ENCODE data around the gene ZNF346. TPM values are rescaled to one million over a fixed set of nuclear protein-coding genes. Genes with fewer than 3 reads are reported as not detected.
"Not testable (repeated sequence)": the region's sequence is repeated elsewhere in the genome, so short reads cannot be mapped to it uniquely, and the experiment has no call there.

Gene ZNF346
- total RNA-seq, 2 experiments from 2014 or later, result 16.5 to 23.3 TPM

DNA sequence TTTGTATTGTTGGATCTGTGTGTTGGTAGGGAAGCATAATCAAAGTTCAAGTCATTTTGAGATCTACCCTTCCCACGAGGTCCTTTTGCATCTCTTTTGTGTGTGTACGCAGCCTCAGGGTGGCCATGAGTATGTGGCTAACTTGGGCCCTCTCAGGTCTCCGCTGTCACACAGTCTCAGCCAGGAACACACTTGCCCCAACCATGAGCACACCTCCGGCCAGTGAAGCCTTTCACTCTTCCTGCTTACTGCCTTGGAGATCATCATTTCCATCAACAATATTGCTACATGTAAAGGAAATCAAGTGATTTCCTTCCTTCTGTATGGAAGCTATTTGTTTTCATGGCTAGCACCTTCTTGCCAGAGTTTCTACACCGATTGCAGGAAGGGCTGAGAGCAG is 13.9 kb downstream of the ZNF346 start:
- ATAC-seq (no peak), DNase-seq (no peak)
- CTCF ChIA-PET, result interaction anchor here (1.0 to 1.3 kb wide), 2 partner anchors 13 to 31 kb away, joined by 3 to 5 read pairs; no protein-coding TSS in a partner anchor
- Mint-ChIP-seq H3K4me3 (no peak overlapping the region), H3K9me3 (ENCODE audit: low read depth) (no peaks in the 10 kb centered on the region), H3K4me1 (peaks cover 20% of the 10 kb centered on the region), H3K27me3 (no peaks in the 10 kb centered on the region), H3K27ac (no peak overlapping the region), H3K36me3 (ENCODE audit: low read depth) (peaks cover 16% of the 10 kb centered on the region)
- POLR2A ChIA-PET, result interaction anchor here (0.7 kb wide), 1 partner anchor 31 kb away, joined by 5 read pairs; no protein-coding TSS in a partner anchor
- intact Hi-C loops (cut with DNase I, micrococcal nuclease), result no loop called here

DNA sequence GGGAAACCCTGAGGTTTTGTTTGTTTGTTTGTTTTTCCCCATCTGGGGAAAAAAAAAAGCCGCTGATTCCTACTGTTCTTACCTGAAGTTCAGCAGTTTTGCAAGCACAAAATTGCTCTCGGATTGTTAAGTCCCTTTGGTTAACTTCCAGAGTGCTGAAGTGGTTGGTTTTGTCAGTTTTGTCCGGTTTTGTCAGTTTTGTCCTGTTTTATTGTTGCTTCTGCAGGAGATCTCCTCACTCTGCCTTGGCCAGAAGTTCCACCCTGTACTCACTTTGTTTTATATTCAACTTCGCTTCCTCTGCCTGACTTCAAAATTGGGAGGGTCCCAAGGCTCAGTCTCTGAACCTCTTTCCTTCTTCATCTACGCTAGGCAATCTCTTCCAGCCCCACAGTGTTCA is 14.4 kb downstream of the ZNF346 start:
- POLR2A ChIA-PET, result no interaction called here
- no peak overlapping the region for H3K4me3 Mint-ChIP-seq
- intact Hi-C loops (cut with DNase I, micrococcal nuclease), result no loop called here
- no peaks in the 10 kb centered on the region for H3K27me3 Mint-ChIP-seq
- H3K9me3 Mint-ChIP-seq (ENCODE audit: low read depth), result no peaks in the 10 kb centered on the region
- no peak overlapping the region for H3K27ac Mint-ChIP-seq
- peaks cover 17% of the 10 kb centered on the region for H3K4me1 Mint-ChIP-seq
- peaks cover 17% of the 10 kb centered on the region for H3K36me3 Mint-ChIP-seq (ENCODE audit: low read depth)
- CTCF ChIA-PET, result no interaction called here
- no peak for DNase-seq
- no peak for ATAC-seq

DNA sequence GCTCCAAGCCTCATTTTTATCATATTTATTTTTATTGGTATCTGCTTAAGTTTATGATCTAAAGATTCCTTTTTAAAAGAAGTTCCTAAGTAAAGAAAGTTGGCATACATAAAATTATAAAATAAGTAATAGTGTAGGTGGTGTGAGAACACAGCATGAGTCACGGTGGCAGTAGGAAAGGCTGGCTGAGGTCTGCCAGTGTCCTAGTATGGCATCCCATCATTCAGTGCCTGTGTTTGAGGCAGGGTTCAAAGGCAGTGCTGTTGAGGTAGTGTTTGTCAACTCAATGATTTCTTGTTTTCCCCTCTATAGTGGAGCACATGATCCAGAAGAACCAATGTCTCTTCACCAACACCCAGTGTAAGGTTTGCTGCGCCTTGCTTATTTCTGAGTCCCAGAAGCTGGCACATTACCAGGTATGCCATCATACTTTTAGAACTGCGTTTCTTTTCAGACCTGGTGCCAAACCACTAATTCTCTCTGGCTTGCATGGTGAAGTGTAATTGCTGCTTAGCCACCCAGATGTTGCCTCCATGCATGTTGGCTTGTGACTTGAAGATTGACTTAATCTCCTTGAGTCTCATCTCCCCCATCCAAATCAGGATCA is 18.4 kb downstream of the ZNF346 start:
- Mint-ChIP-seq H3K36me3 (ENCODE audit: low read depth) (peaks cover 34% of the 10 kb centered on the region), H3K4me1 (peaks cover 15% of the 10 kb centered on the region), H3K27me3 (no peaks in the 10 kb centered on the region), H3K9me3 (ENCODE audit: low read depth) (no peaks in the 10 kb centered on the region), H3K4me3 (no peak overlapping the region), H3K27ac (no peak overlapping the region)
- intact Hi-C loops (cut with DNase I, micrococcal nuclease), result no loop called here
- ChIA-PET CTCF (no interaction called here), POLR2A (interaction anchor here (0.6 kb wide), 1 partner anchor 22 kb away, joined by 5 read pairs; no protein-coding TSS in a partner anchor)
- DNase-seq, result no peak
- ATAC-seq, result peak; percentile 26

DNA sequence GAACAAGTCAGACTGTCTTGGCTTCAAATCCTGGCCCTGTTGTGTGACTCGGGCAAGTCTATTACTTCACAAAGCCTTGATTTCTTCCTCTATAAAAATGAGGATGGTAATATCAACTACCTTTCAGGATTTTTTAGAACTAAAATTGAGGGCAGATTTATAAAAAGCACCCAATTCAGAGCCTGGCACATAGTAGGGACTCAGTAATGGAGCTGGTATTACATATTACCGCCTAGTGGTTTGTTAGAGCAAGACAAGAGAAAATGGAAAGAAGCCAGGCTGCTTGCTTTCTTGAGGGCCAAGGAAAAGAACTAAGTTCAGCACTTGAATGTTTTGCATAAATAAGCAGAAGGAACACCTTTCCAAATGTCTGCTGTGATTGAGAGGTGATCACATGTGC is 19.4 kb downstream of the ZNF346 start:
- Mint-ChIP-seq H3K36me3 (ENCODE audit: low read depth) (peaks cover 34% of the 10 kb centered on the region), H3K27me3 (no peaks in the 10 kb centered on the region), H3K9me3 (ENCODE audit: low read depth) (no peaks in the 10 kb centered on the region), H3K4me3 (no peak overlapping the region), H3K4me1 (peaks cover 9% of the 10 kb centered on the region), H3K27ac (no peak overlapping the region)
- ATAC-seq, result no peak
- no peak for DNase-seq
- intact Hi-C loops (cut with DNase I, micrococcal nuclease), result no loop called here
- POLR2A ChIA-PET, result interaction anchor here (0.6 kb wide), 1 partner anchor 23 kb away, joined by 5 read pairs; no protein-coding TSS in a partner anchor
- CTCF ChIA-PET, result no interaction called here

DNA sequence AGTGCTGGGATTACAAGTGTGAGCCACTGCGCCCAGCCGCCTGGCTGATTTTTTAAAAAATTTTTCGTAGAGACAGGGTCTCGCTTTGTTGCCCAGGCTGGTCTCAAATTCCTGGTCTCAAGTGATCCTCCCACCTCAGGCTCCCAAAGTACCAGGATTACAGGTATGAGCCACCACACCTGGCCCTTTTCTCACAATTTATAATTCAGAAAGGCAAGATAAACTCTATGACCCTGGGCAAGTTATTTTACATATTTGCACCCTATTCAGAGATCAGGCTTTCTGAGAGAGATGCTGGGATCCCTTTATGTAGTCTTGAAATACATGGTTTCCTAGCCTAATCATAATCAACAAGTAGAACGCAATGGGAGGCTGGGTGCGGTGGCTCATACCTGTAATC is 20.6 kb downstream of the ZNF346 start:
- H3K9me3 Mint-ChIP-seq (ENCODE audit: low read depth), result no peaks in the 10 kb centered on the region
- no peak overlapping the region for H3K4me3 Mint-ChIP-seq
- H3K36me3 Mint-ChIP-seq (ENCODE audit: low read depth), result peaks cover 40% of the 10 kb centered on the region
- intact Hi-C loops (cut with DNase I, micrococcal nuclease), result no loop called here
- ATAC-seq (no peak), DNase-seq (no peak)
- ChIA-PET POLR2A (no interaction called here), CTCF (no interaction called here)
- H3K4me1 Mint-ChIP-seq, result peaks cover 9% of the 10 kb centered on the region
- no peaks in the 10 kb centered on the region for H3K27me3 Mint-ChIP-seq
- H3K27ac Mint-ChIP-seq, result no peak overlapping the region

DNA sequence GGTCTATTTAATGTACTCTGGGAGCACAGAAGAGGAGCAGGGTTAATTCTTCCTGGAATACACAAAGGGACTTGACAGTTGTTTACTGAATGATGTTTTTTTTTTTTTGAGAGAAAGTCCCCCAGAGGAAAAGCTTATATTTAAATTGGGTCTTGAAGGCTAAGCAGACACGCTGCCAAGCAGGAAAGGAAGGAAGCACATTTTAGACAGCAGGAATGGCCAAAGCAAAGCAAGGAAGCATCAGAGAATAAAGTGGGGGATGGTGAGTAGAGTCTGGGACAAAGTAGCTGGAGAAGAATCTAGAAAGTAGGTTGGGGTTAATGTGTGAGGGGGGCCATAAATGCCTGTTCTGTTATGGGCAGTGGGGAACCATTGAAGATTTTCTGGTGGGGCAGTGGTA is 21.5 kb downstream of the ZNF346 start:
- no peaks in the 10 kb centered on the region for H3K9me3 Mint-ChIP-seq (ENCODE audit: low read depth)
- H3K36me3 Mint-ChIP-seq (ENCODE audit: low read depth), result peaks cover 40% of the 10 kb centered on the region
- no peak for DNase-seq
- no peaks in the 10 kb centered on the region for H3K27me3 Mint-ChIP-seq
- no peak overlapping the region for H3K27ac Mint-ChIP-seq
- ChIA-PET POLR2A (interaction anchor here (0.6 kb wide), 1 partner anchor 542 kb away, joined by 5 read pairs; no protein-coding TSS in a partner anchor), CTCF (interaction anchor here (0.6 to 1.9 kb wide), 4 partner anchors 10 to 1047 kb away, joined by 3 to 8 read pairs (median 4); no protein-coding TSS in a partner anchor)
- intact Hi-C loops (cut with DNase I, micrococcal nuclease), result no loop called here
- H3K4me1 Mint-ChIP-seq, result peaks cover 9% of the 10 kb centered on the region
- no peak for ATAC-seq
- H3K4me3 Mint-ChIP-seq, result no peak overlapping the region

DNA sequence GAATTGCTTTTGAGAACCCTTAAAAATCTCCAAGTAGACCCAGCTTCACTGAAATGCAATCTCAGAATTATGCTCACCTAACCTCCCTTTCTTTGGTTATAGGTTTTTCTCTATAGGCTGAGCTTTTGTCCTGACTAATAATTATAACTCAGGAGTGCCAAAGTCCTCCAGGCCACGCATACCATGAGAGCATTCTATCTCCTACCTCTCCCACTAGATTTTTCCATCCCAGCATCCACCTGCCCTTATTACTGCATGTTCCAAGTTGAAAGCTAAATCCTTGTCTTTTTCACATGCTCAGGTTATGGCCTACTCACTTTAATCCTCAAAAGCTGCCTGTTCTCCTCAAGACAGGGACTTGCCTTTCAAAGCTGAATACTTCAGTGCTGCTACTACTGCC is 22.1 kb downstream of the ZNF346 start:
- ChIA-PET POLR2A (no interaction called here), CTCF (interaction anchor here (0.6 to 1.9 kb wide), 5 partner anchors 11 to 1046 kb away, joined by 3 to 8 read pairs (median 3); no protein-coding TSS in a partner anchor)
- H3K27me3 Mint-ChIP-seq, result no peaks in the 10 kb centered on the region
- no peak overlapping the region for H3K27ac Mint-ChIP-seq
- peaks cover 40% of the 10 kb centered on the region for H3K36me3 Mint-ChIP-seq (ENCODE audit: low read depth)
- H3K4me3 Mint-ChIP-seq, result no peak overlapping the region
- ATAC-seq (no peak), DNase-seq (no peak)
- peaks cover 9% of the 10 kb centered on the region for H3K4me1 Mint-ChIP-seq
- H3K9me3 Mint-ChIP-seq (ENCODE audit: low read depth), result no peaks in the 10 kb centered on the region
- intact Hi-C loops (cut with DNase I, micrococcal nuclease), result no loop called here

DNA sequence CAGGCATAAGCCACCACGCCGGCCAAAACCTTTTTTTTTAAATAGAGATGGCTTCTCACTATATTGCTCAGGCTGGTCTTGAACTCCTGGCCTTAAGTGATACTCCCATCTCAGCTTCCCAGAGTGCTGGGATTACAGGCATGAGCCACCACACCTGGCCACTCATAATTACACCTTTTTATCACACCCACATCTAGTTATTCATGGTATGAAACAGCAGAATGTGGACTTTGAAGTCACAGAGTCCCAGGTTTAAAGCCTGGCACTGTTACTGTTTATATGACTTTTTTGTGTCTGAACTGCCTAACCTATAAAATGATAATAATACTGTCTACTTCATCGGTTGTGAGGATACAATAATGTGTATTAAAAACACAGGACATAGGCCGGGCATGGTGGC is 23.1 kb downstream of the ZNF346 start:
- Mint-ChIP-seq H3K27ac (no peak overlapping the region), H3K4me3 (no peak overlapping the region), H3K27me3 (no peaks in the 10 kb centered on the region), H3K36me3 (ENCODE audit: low read depth) (peaks cover 40% of the 10 kb centered on the region), H3K4me1 (peaks cover 6% of the 10 kb centered on the region), H3K9me3 (ENCODE audit: low read depth) (no peaks in the 10 kb centered on the region)
- POLR2A ChIA-PET, result no interaction called here
- ATAC-seq, result no peak
- no peak for DNase-seq
- intact Hi-C loops (cut with DNase I, micrococcal nuclease), result no loop called here
- CTCF ChIA-PET, result interaction anchor here (1.0 to 1.9 kb wide), 2 partner anchors 26 to 105 kb away, joined by 5 to 8 read pairs; no protein-coding TSS in a partner anchor

DNA sequence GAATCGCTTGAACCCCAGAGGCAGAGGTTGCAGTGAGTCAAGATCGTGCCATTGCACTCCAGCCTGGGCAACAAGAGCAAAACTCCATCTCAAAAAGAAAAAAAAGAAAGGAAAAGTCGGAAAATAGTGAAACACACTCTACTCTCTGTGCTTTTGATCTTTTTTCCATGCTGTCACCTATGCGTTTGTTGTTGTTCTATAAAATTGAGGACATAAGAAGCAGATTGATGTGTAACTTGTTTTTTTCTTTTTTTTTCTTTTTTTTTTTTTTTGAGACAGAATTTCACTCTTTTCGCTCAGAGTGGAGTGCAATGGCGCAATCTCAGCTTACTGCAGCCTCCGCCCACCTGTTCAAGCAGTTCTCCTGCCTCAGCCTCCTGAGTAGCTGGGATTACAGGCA is 26.0 kb downstream of the ZNF346 start:
- ATAC-seq, H3K27ac Mint-ChIP-seq, H3K4me1 Mint-ChIP-seq: not testable (repeated sequence)

DNA sequence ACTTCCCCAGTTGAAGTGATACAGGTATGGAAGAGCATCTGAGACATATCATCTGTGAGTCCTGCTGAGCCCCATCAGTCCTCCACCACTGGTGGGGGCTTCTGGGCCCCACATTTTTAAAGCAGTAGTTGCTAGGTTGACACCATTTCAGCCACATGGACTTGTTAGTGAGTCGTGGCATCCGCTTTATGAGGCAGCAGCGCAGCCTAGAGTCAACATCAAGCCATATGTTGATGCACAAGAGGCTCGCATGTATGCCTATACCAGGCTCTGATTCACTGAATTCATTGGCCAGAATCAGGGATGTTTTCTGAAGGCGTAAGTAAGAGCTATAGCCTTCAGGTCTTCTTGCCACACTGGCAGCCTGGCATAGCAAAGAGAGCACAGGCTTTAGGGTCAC is 26.8 kb downstream of the ZNF346 start:
- ChIA-PET POLR2A (no interaction called here), CTCF (interaction anchor here (0.9 to 1.0 kb wide), 2 partner anchors 17 to 129 kb away, joined by 3 read pairs; no protein-coding TSS in a partner anchor)
- H3K9me3 Mint-ChIP-seq (ENCODE audit: low read depth), result no peaks in the 10 kb centered on the region
- no peaks in the 10 kb centered on the region for H3K4me1 Mint-ChIP-seq
- intact Hi-C loops (cut with DNase I, micrococcal nuclease), result no loop called here
- H3K36me3 Mint-ChIP-seq (ENCODE audit: low read depth), result peaks cover 27% of the 10 kb centered on the region
- ATAC-seq, result peak; percentile 39
- no peak overlapping the region for H3K27ac Mint-ChIP-seq
- no peaks in the 10 kb centered on the region for H3K27me3 Mint-ChIP-seq
- H3K4me3 Mint-ChIP-seq, result no peak overlapping the region
- DNase-seq, result peak; percentile 18

More for the DNA sequence above, 26.0 kb downstream of the ZNF346 start:
- intact Hi-C loops (cut with DNase I, micrococcal nuclease); DNase-seq; H3K9me3 Mint-ChIP-seq (ENCODE audit: low read depth); POLR2A ChIA-PET; H3K4me3 Mint-ChIP-seq; CTCF ChIA-PET; H3K27me3 Mint-ChIP-seq: not testable (repeated sequence)
- peaks cover 30% of the 10 kb centered on the region for H3K36me3 Mint-ChIP-seq (ENCODE audit: low read depth)

DNA sequence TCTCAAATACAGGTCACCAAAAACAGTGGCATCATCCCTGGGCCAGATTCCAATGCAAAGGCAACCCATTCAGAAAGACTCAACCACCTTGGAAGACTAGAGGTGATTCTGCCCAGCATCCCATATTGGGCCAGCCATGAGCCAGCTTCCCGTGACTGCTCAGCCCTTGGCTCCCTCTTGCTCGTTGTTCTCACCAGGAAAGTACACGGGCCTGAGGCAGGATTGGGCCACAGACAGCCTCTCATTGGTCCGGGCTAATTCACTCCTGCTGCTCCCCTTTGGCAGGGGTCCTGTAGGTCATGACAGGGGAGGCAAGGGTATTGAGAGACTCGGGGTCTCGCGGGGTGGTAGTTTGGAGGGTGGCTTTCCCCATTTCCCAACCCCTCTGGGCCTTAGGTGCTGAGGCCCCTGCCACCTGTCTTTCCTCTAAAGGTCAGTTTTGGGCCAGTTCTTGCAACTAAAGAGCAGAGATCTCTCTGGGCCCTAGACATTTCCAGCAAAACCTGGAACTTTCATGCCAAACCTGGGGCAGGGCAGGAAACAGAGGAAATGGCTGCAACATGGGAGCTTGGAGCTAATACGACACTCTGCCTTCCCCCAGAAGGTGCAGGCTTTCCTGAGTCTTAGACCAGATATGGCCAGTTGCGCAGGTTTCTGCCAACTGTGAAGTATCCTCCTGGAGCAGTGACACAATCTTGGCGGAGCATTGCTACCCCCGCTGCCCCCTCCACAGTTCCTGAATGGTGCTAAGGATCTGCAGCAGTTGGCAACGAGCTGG is 42.2 kb downstream of the ZNF346 start:
- no peaks in the 10 kb centered on the region for H3K27me3 Mint-ChIP-seq
- intact Hi-C loops (cut with DNase I, micrococcal nuclease), result no loop called here
- ATAC-seq (no peak), DNase-seq (no peak)
- no peaks in the 10 kb centered on the region for H3K9me3 Mint-ChIP-seq (ENCODE audit: low read depth)
- H3K4me1 Mint-ChIP-seq, result no peaks in the 10 kb centered on the region
- POLR2A ChIA-PET, result no interaction called here
- H3K4me3 Mint-ChIP-seq, result no peak overlapping the region
- CTCF ChIA-PET, result interaction anchor here (3.1 kb wide), 1 partner anchor 8 kb away, joined by 25 read pairs; no protein-coding TSS in a partner anchor
- H3K36me3 Mint-ChIP-seq (ENCODE audit: low read depth), result peaks cover 15% of the 10 kb centered on the region
- no peak overlapping the region for H3K27ac Mint-ChIP-seq

DNA sequence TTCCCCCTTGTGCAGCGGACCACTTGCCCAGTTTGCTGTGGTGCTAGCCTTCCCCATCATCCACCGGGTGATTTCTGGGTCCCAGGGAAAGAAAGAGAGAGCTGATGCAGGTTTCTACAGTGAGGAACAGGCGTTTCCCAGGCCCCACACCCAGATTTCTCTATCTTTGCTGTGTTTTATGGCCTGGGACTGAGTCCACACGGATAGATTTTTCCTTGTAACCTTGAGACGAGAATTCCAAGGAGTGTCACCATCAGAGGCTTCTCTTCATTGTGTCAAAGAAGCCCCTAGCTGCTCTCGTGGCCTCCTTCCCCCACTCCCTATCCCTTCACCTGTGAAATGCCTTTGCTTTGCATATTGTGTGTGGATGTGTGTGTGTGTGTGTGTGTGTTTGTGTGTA is 43.0 kb downstream of the ZNF346 start:
- DNase-seq, result no peak
- intact Hi-C loops (cut with DNase I, micrococcal nuclease), result no loop called here
- no peak for ATAC-seq
- POLR2A ChIA-PET, result no interaction called here
- H3K4me1 Mint-ChIP-seq, result no peaks in the 10 kb centered on the region
- H3K27ac Mint-ChIP-seq, result no peak overlapping the region
- no peak overlapping the region for H3K4me3 Mint-ChIP-seq
- CTCF ChIA-PET, result no interaction called here
- no peaks in the 10 kb centered on the region for H3K27me3 Mint-ChIP-seq
- H3K9me3 Mint-ChIP-seq (ENCODE audit: low read depth), result no peaks in the 10 kb centered on the region
- peaks cover 14% of the 10 kb centered on the region for H3K36me3 Mint-ChIP-seq (ENCODE audit: low read depth)

Measured in activated CD4-positive, alpha-beta T cell treated with anti-CD3 and anti-CD28 coated beads for 36 hours (primary cell).